ENCODE measurements around the gene CDH23.

Gene CDH23

GRCh38 chr10:71366690-71367089 lies 30.0 kb upstream of the CDH23 start:
- TF ChIP-seq POLR2AphosphoS5 (IDR thresholded peaks at IDR 0.05; ENCODE audit: low read depth, low read length) (no peak), SIN3A (IDR thresholded peaks at IDR 0.05; ENCODE audit: borderline replicate concordance, insufficient read depth, low read length) (no peak), REST (IDR thresholded peaks at IDR 0.05; ENCODE audit: insufficient read depth in 1 of 2, low read depth in 2 of 2, low read length in 2 of 2) (no peak), TAF1 (IDR thresholded peaks at IDR 0.05; ENCODE audit: borderline replicate concordance, insufficient read depth, low read length) (no peak), FOXP2 (optimal IDR thresholded peaks at IDR 0.05; ENCODE audit: borderline replicate concordance, extremely low read depth, extremely low read length, insufficient read depth) (no peak)

- TF ChIP-seq REST (IDR thresholded peaks at IDR 0.05; ENCODE audit: insufficient read depth in 1 of 2, low read depth in 2 of 2, low read length in 2 of 2) = no peak
- TF ChIP-seq POLR2AphosphoS5 (IDR thresholded peaks at IDR 0.05; ENCODE audit: low read depth, low read length) = no peak
- TF ChIP-seq SIN3A (IDR thresholded peaks at IDR 0.05; ENCODE audit: borderline replicate concordance, insufficient read depth, low read length) = no peak
- no peak for TF ChIP-seq TAF1 (IDR thresholded peaks at IDR 0.05; ENCODE audit: borderline replicate concordance, insufficient read depth, low read length)
- TF ChIP-seq FOXP2 (optimal IDR thresholded peaks at IDR 0.05; ENCODE audit: borderline replicate concordance, extremely low read depth, extremely low read length, insufficient read depth) = no peak
These were observed 29.4 kb upstream of the CDH23 start for GRCh38 chr10:71367271-71367670.

GRCh38 chr10:71368176-71368575 lies 28.5 kb upstream of the CDH23 start:
- TF ChIP-seq REST (IDR thresholded peaks at IDR 0.05; ENCODE audit: insufficient read depth in 1 of 2, low read depth in 2 of 2, low read length in 2 of 2) = no peak

GRCh38 chr10:71368643-71369042 lies 28.1 kb upstream of the CDH23 start:
- no peak for TF ChIP-seq FOXP2 (optimal IDR thresholded peaks at IDR 0.05; ENCODE audit: borderline replicate concordance, extremely low read depth, extremely low read length, insufficient read depth)
- TF ChIP-seq TAF1 (IDR thresholded peaks at IDR 0.05; ENCODE audit: borderline replicate concordance, insufficient read depth, low read length) = no peak
- TF ChIP-seq POLR2AphosphoS5 (IDR thresholded peaks at IDR 0.05; ENCODE audit: low read depth, low read length) = no peak
- no peak for TF ChIP-seq SIN3A (IDR thresholded peaks at IDR 0.05; ENCODE audit: borderline replicate concordance, insufficient read depth, low read length)
- no peak for TF ChIP-seq REST (IDR thresholded peaks at IDR 0.05; ENCODE audit: insufficient read depth in 1 of 2, low read depth in 2 of 2, low read length in 2 of 2)

- no peak for TF ChIP-seq FOXP2 (optimal IDR thresholded peaks at IDR 0.05; ENCODE audit: borderline replicate concordance, extremely low read depth, extremely low read length, insufficient read depth)
- TF ChIP-seq SIN3A (IDR thresholded peaks at IDR 0.05; ENCODE audit: borderline replicate concordance, insufficient read depth, low read length) = no peak
- no peak for TF ChIP-seq POLR2AphosphoS5 (IDR thresholded peaks at IDR 0.05; ENCODE audit: low read depth, low read length)
- no peak for TF ChIP-seq TAF1 (IDR thresholded peaks at IDR 0.05; ENCODE audit: borderline replicate concordance, insufficient read depth, low read length)
- TF ChIP-seq REST (IDR thresholded peaks at IDR 0.05; ENCODE audit: insufficient read depth in 1 of 2, low read depth in 2 of 2, low read length in 2 of 2) = no peak
These were observed 27.1 kb upstream of the CDH23 start for GRCh38 chr10:71369602-71370001.
